Measurements from ENCODE around the gene EPHA4. TPM values are rescaled to one million over a fixed set of nuclear protein-coding genes. Genes with fewer than 3 reads are reported as not detected.

Gene EPHA4
- total RNA-seq, 1 experiment from 2014 or later = 3.4 TPM

DNA sequence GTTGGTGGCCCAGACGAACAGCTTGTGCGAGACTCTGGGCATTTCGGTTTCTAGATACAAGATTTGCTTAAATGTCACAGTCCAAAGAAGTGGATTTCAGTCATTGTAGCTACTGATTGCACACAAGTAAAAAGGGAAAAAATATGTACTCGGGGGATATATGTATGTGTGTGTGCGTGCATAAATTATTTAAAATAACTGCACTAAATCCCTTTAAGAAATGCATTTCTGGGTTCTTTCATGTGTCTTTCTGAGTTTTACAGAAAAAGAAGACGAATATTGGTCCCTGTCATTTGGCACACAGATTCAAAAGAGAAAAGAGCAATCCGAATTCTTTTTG lies 2.1 kb upstream of the EPHA4 start:
- POLR2A ChIA-PET = no interaction called here
- intact Hi-C loops (cut with micrococcal nuclease; ENCODE audit: unreplicated experiment) = loop anchor here (5.0 kb wide), 1 partner anchor 1837 kb away; no protein-coding TSS in a partner anchor
- no peak for DNase-seq (ENCODE audit: low read depth, low spot score)

DNA sequence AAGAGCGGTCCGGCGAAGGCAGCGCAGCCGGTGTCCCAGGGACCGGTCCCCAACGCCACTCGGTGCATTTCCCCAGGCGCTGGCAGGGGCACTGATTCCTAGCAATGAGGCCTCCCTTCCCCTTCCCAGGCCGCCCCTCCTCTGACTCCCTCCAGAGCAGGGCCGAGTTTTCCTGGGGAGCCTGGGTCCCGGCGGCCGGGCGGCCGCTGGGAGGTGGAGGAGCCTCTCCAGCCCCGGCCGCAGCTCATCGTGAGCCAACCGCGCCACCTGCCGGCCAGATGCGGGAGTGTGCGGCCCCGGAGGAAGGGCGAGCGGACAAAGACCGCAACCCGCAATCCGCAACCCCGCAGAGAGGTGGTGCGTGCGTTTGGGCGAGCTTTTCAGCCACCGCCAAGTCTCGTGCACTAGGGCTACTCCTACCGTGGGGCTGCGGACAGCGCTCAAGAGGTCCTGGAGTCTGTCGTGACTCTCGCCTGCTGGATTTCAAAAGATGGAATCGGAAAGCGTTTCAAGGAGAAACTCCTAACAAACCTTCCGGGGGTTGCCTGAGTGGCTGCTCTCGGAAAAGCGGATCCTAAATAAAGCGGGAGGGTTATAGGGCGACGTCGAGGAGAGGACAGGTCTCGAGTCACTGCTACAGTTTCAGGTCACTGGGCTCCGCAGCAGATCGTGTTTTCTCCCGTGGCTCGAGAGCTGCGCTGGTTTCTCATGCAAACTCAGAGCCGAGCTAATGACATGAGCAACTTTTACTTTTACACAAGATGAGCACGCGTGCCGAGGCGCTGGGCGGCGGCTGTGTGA lies 1.5 kb upstream of the EPHA4 start:
- BruUV-seq (replicated peaks) = no TSS peak
- in situ Hi-C loops (cut with HindIII; ENCODE audit: low pct_unique_long_range_greater_than_20kb, low sequenced_read_pairs) (no loop called here), intact Hi-C loops (cut with micrococcal nuclease; ENCODE audit: unreplicated experiment) (loop anchor here (2.0 to 5.0 kb wide), 2 partner anchors 887 to 1836 kb away; no protein-coding TSS in a partner anchor)
- ChIA-PET CTCF (interaction anchor here (0.6 to 1.1 kb wide), 2 partner anchors 808 to 1838 kb away, joined by 3 to 7 read pairs; no protein-coding TSS in a partner anchor), POLR2A (no interaction called here)
- no peak for DNase-seq (ENCODE audit: low read depth, low spot score)
- TF ChIP-seq, protein P1, sequence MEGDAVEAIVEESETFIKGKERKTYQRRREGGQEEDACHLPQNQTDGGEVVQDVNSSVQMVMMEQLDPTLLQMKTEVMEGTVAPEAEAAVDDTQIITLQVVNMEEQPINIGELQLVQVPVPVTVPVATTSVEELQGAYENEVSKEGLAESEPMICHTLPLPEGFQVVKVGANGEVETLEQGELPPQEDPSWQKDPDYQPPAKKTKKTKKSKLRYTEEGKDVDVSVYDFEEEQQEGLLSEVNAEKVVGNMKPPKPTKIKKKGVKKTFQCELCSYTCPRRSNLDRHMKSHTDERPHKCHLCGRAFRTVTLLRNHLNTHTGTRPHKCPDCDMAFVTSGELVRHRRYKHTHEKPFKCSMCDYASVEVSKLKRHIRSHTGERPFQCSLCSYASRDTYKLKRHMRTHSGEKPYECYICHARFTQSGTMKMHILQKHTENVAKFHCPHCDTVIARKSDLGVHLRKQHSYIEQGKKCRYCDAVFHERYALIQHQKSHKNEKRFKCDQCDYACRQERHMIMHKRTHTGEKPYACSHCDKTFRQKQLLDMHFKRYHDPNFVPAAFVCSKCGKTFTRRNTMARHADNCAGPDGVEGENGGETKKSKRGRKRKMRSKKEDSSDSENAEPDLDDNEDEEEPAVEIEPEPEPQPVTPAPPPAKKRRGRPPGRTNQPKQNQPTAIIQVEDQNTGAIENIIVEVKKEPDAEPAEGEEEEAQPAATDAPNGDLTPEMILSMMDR (IDR thresholded peaks at IDR 0.05) = peak; percentile 94
- no peak for TF ChIP-seq POLR2AphosphoS5 (IDR thresholded peaks at IDR 0.05; ENCODE audit: low read depth, low read length)
- ATAC-seq = peak; percentile 89
- Histone ChIP-seq H3K9me3 (ENCODE audit: control insufficient read depth, insufficient read depth, low read depth, low read length) (no peaks in the 10 kb centered on the region), H3K27me3 (ENCODE audit: control insufficient read depth, insufficient read depth, low read length) (peaks cover 30% of the 10 kb centered on the region), H3K27ac (ENCODE audit: low read length) (no peak overlapping the region), H3K4me3 (ENCODE audit: low read depth in 2 of 2, low read length in 2 of 2) (peak overlapping the region; percentile 47 to 73), H3K4me1 (ENCODE audit: control insufficient read depth, insufficient read depth, low read length) (peaks cover 7% of the 10 kb centered on the region), H3K36me3 (ENCODE audit: control insufficient read depth, insufficient read depth, low read length) (no peaks in the 10 kb centered on the region; the same call in 1 of the 2 replicates)

More for the DNA sequence above, 2.1 kb upstream of the EPHA4 start:
- no peaks in the 10 kb centered on the region; the same call in 1 of the 2 replicates for H3K36me3 ChIP-seq (ENCODE audit: control insufficient read depth, insufficient read depth, low read length)
- no peak overlapping the region for H3K27ac ChIP-seq (ENCODE audit: low read length)
- CTCF ChIA-PET = interaction anchor here (0.6 to 1.1 kb wide), 2 partner anchors 809 to 1838 kb away, joined by 3 to 7 read pairs; no protein-coding TSS in a partner anchor
- H3K4me3 ChIP-seq (ENCODE audit: low read depth in 2 of 2, low read length in 2 of 2) = peak overlapping the region; percentile 47 to 73
- peaks cover 29% of the 10 kb centered on the region for H3K27me3 ChIP-seq (ENCODE audit: control insufficient read depth, insufficient read depth, low read length)
- in situ Hi-C loops (cut with HindIII; ENCODE audit: low pct_unique_long_range_greater_than_20kb, low sequenced_read_pairs) = no loop called here
- H3K4me1 ChIP-seq (ENCODE audit: control insufficient read depth, insufficient read depth, low read length) = peaks cover 7% of the 10 kb centered on the region
- TF ChIP-seq POLR2AphosphoS5 (IDR thresholded peaks at IDR 0.05; ENCODE audit: low read depth, low read length) (no peak), SIN3A (IDR thresholded peaks at IDR 0.05; ENCODE audit: borderline replicate concordance, insufficient read depth, low read depth, low read length) (no peak), TCF7L2 (IDR thresholded peaks at IDR 0.05; ENCODE audit: low read depth, low read length) (no peak)
- TF ChIP-seq, protein P2, sequence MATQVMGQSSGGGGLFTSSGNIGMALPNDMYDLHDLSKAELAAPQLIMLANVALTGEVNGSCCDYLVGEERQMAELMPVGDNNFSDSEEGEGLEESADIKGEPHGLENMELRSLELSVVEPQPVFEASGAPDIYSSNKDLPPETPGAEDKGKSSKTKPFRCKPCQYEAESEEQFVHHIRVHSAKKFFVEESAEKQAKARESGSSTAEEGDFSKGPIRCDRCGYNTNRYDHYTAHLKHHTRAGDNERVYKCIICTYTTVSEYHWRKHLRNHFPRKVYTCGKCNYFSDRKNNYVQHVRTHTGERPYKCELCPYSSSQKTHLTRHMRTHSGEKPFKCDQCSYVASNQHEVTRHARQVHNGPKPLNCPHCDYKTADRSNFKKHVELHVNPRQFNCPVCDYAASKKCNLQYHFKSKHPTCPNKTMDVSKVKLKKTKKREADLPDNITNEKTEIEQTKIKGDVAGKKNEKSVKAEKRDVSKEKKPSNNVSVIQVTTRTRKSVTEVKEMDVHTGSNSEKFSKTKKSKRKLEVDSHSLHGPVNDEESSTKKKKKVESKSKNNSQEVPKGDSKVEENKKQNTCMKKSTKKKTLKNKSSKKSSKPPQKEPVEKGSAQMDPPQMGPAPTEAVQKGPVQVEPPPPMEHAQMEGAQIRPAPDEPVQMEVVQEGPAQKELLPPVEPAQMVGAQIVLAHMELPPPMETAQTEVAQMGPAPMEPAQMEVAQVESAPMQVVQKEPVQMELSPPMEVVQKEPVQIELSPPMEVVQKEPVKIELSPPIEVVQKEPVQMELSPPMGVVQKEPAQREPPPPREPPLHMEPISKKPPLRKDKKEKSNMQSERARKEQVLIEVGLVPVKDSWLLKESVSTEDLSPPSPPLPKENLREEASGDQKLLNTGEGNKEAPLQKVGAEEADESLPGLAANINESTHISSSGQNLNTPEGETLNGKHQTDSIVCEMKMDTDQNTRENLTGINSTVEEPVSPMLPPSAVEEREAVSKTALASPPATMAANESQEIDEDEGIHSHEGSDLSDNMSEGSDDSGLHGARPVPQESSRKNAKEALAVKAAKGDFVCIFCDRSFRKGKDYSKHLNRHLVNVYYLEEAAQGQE (IDR thresholded peaks at IDR 0.05; ENCODE audit: insufficient read depth in 1 of 2, low read depth in 2 of 2, low read length in 1 of 2) = no peak
- TF ChIP-seq, protein P1 (IDR thresholded peaks at IDR 0.05) = no peak
- BruUV-seq (replicated peaks) = no TSS peak
- no peak for ATAC-seq
- H3K9me3 ChIP-seq (ENCODE audit: control insufficient read depth, insufficient read depth, low read depth, low read length) = no peaks in the 10 kb centered on the region

All from Panc1 (cell line).